Endodermal cell (in vitro differentiated cells): ENCODE results near the gene SLC38A4. TPM values are rescaled to one million over a fixed set of nuclear protein-coding genes. Genes with fewer than 3 reads are reported as not detected.

ENCODE experiments used
- DNase-seq: peaks from one replicate; pipeline ENCODE4 v3.0.0-alpha.2; 2017
- H3K27ac ChIP-seq: 2 replicates; pipeline ENCODE4 v1.5.1; 2013; ENCODE audit warnings: mild to moderate bottlenecking, low read depth, low read length, moderate library complexity
- H3K27me3 ChIP-seq: 2 replicates; pipeline ENCODE4 v1.6.1; 2013; ENCODE audit warnings: mild to moderate bottlenecking, low read length, moderate library complexity; ENCODE audit not compliant: insufficient read depth, control insufficient read depth, poor library complexity, severe bottlenecking
- H3K36me3 ChIP-seq: 2 replicates; pipeline ENCODE4 v1.7.0; 2013; ENCODE audit warnings: mild to moderate bottlenecking, low read length, moderate library complexity; ENCODE audit not compliant: control insufficient read depth, insufficient read depth
- H3K4me1 ChIP-seq: one replicate; pipeline ENCODE4 v1.7.0; 2013; ENCODE audit warnings: low read length; ENCODE audit not compliant: control insufficient read depth, insufficient read depth
- H3K4me3 ChIP-seq: 2 replicates; pipeline ENCODE4 v1.5.1; 2013; ENCODE audit warnings: mild to moderate bottlenecking, low read length, moderate library complexity
- H3K9ac ChIP-seq: 2 replicates; pipeline ENCODE4 v1.6.1; 2013; ENCODE audit warnings: mild to moderate bottlenecking, low read length, moderate library complexity; ENCODE audit not compliant: poor library complexity, severe bottlenecking; ENCODE audit errors: extremely low read depth
- H3K9me3 ChIP-seq: 2 replicates; pipeline ENCODE4 v1.6.1; 2013; ENCODE audit warnings: mild to moderate bottlenecking, low read length, moderate library complexity; ENCODE audit not compliant: control insufficient read depth
- H3K27ac Mint-ChIP-seq: 2 replicates; pipeline ENCODE4 v1.8.0; 2020; ENCODE audit warnings: mixed read lengths
- H3K27me3 Mint-ChIP-seq: 2 replicates; pipeline ENCODE4 v1.8.0; 2021; ENCODE audit warnings: mild to moderate bottlenecking, mixed read lengths; ENCODE audit not compliant: insufficient read depth
- H3K36me3 Mint-ChIP-seq: 2 replicates; pipeline ENCODE4 v1.8.0; 2020; ENCODE audit warnings: low read depth, mixed read lengths
- H3K4me1 Mint-ChIP-seq: 2 replicates; pipeline ENCODE4 v1.8.0; 2020; ENCODE audit warnings: mixed read lengths
- H3K4me3 Mint-ChIP-seq: 2 replicates; pipeline ENCODE4 v1.8.0; 2020; ENCODE audit warnings: mild to moderate bottlenecking, moderate library complexity, mixed read lengths
- H3K9me3 Mint-ChIP-seq: 2 replicates; pipeline ENCODE4 v1.8.0; 2020; ENCODE audit warnings: mild to moderate bottlenecking, mixed read lengths
- CTCF ChIP-seq: fragments of 200-600 bp; sonication (generic); conservative IDR thresholded peaks from 2 replicates; pipeline ENCODE4 v1.5.0; 2021; ENCODE audit warnings: antibody characterized with exemption, mild to moderate bottlenecking
- WGBS, 2 experiments: methylation state at CpG; one replicate each; pipeline versions ENCODE4 v1.1.5 to v1.1.7; 2013; ENCODE audit warnings: missing lambda C conversion rate in 2 of 2, mixed read lengths in 1 of 2; ENCODE audit not compliant: insufficient coverage in 1 of 2, insufficient read length in 1 of 2; 5-methylcytosine and 5-hydroxymethylcytosine counted together
- total RNA-seq, 2 donors: library from RNA; stranded (reverse); fragmentation: NEBNext Ultra II Directional in 1 of 2; extraction: Animal tissue kit (Norgen Biotek cat#: 25700) in 1 of 2; gene quantifications; 2 replicates in 1 of 2; 3 replicates in 1 of 2; pipeline ENCODE4 v1.2.1, GENCODE V29; 2021

SLC38A4 gene
- total RNA-seq, 2 donors from 2014 or later: 0.62 TPM; not detected in 1

GRCh38 chr12:46725332-46725731 is 100.5 kb downstream of the SLC38A4 start:
- Histone ChIP-seq H3K4me3 (no peak overlapping the region), H3K9me3 (no peaks in the 10 kb centered on the region), H3K9ac (no peak overlapping the region), H3K36me3 (no peaks in the 10 kb centered on the region), H3K4me1 (no peaks in the 10 kb centered on the region), H3K27me3 (no peaks in the 10 kb centered on the region), H3K27ac (no peak overlapping the region)
- WGBS, 2 experiments: 98 to 100% methylated on average over 1 to 2 of the region's 2 CpGs
- Mint-ChIP-seq H3K27me3 (no peaks in the 10 kb centered on the region), H3K27ac (no peak overlapping the region), H3K36me3 (no peaks in the 10 kb centered on the region), H3K4me3 (no peak overlapping the region), H3K4me1 (no peaks in the 10 kb centered on the region), H3K9me3 (no peaks in the 10 kb centered on the region)
- TF ChIP-seq CTCF: no peak
- DNase-seq: no peak

DNA sequence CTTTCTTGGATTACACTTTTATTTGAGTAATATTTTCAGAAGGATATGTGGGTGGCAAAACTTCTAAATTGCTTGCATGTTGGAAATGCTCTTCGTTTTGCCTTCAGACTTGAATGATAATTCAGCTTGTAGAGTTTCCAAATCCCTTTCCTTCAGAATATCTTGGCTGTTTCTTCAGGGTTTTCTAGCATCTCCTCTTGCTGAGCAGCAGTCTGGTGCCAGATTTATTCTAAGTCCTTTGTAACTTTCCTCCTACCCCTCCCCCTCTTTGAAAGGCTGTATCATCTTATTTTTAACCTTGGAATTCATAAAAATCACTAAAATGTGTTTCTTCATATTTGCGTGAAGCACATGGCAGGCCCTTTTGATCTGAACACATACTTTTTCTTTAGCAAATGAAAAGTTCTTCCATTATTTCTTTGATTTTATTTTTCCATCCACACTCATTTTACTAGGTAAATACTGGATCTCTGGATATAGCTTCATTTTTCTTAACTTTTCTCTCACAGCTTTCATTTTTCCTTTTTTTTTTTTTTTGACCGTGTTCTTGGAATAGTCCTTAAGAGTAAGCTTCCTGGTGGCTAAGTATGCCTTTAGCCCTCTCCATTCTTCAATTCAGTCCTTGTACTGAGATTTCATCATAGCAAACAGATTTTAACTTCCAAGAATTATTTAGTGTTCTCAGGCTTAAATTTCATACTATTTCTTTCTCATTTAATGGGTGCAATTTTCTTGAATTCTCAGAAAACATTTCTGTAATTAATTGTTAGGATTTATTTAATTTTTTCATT is 102.0 kb downstream of the SLC38A4 start:
- H3K27me3 ChIP-seq: no peaks in the 10 kb centered on the region
- H3K4me3 ChIP-seq: no peak overlapping the region
- H3K4me1 ChIP-seq: no peaks in the 10 kb centered on the region
- no peak for DNase-seq
- no peak overlapping the region for H3K27ac ChIP-seq
- H3K27ac Mint-ChIP-seq: no peak overlapping the region
- no peaks in the 10 kb centered on the region for H3K36me3 ChIP-seq
- no peak overlapping the region for H3K9ac ChIP-seq
- peaks cover 5% of the 10 kb centered on the region for H3K9me3 ChIP-seq
- H3K36me3 Mint-ChIP-seq: no peaks in the 10 kb centered on the region
- no peaks in the 10 kb centered on the region for H3K9me3 Mint-ChIP-seq
- H3K4me1 Mint-ChIP-seq: no peaks in the 10 kb centered on the region
- WGBS, 2 experiments: 91 to 94% methylated on average over 2 to 3 of the region's 3 CpGs
- H3K27me3 Mint-ChIP-seq: no peaks in the 10 kb centered on the region
- no peak overlapping the region for H3K4me3 Mint-ChIP-seq
- no peak for TF ChIP-seq CTCF

DNA sequence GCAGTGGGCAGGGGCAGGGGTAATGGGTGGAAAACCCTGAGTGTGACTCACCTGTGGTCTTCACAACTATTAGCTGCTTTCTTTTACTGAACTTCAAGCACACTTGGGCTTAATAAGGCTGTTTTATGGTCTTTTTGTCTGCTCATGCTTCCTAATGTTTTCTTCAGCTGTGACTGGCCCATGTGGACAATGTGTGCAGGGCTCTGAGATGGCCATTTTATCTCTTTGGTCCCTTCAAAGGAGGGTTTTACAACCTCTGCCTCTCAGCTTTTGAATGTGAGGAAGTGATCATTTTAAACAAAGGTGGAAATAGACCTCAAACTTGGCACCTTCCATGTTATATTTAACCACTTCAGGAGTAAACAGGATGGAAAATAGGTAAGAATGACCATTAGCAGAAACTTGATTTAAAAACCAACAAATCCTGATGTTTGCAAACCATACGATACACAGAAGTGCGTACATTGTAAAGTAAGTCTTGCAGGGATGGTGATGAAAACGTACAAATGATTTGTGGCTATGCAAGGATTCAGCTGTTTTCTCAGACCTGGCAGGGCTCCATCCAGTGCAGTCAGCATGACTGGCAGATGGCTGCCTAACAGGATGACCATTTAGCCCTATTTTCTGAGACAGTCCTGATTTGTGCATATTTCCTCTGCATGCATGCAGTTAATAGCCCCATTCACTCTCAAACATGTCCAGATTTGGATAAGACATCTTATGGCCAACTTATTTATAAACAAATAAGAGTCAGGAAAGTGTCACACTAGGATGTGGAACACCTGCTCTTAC is 103.2 kb downstream of the SLC38A4 start:
- 92 to 95% methylated on average over 3 of the region's 3 CpGs for WGBS, 2 experiments

More for the DNA sequence above, 103.2 kb downstream of the SLC38A4 start:
- H3K36me3 Mint-ChIP-seq: no peaks in the 10 kb centered on the region
- H3K27me3 ChIP-seq: no peaks in the 10 kb centered on the region
- H3K9me3 ChIP-seq: peaks cover 5% of the 10 kb centered on the region
- H3K4me1 ChIP-seq: no peaks in the 10 kb centered on the region
- DNase-seq: no peak
- no peak overlapping the region for H3K4me3 ChIP-seq
- no peak overlapping the region for H3K9ac ChIP-seq
- H3K27ac Mint-ChIP-seq: no peak overlapping the region
- H3K27ac ChIP-seq: no peak overlapping the region
- TF ChIP-seq CTCF: no peak
- no peak overlapping the region for H3K4me3 Mint-ChIP-seq
- H3K27me3 Mint-ChIP-seq: no peaks in the 10 kb centered on the region
- no peaks in the 10 kb centered on the region for H3K9me3 Mint-ChIP-seq
- no peaks in the 10 kb centered on the region for H3K4me1 Mint-ChIP-seq
- H3K36me3 ChIP-seq: no peaks in the 10 kb centered on the region
